NK-92 (cell line): Measurements from ENCODE around the gene SPOCK1.

Experiments
- DNase-seq: peaks from one replicate; lab custom pipeline; 2025; ENCODE audit not compliant: unreplicated experiment; lab: John Stamatoyannopoulos, UW

The SPOCK1 gene

DNA sequence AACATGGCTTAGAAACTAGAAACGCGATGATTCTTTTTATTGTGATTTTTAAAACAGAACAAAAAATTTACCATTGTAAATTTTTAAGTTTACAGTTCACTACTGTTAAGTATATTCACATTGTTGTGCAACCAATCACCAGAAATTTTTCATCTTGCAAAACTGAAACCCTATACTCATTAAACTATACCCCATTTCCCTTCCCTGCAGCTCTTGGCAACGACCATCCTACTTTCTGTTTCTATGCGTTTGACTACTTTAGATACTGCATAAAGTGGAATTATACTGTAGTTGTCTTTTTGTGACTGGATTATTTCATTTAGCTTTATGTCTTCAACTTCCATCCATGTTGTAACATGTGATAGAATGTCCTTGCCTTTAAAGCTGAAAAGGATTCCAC, 52.5 kb downstream of the SPOCK1 start:
- DNase-seq: no peak

GRCh38 chr5:137446151-137446550, 53.0 kb downstream of the SPOCK1 start:
- no peak for DNase-seq

DNA sequence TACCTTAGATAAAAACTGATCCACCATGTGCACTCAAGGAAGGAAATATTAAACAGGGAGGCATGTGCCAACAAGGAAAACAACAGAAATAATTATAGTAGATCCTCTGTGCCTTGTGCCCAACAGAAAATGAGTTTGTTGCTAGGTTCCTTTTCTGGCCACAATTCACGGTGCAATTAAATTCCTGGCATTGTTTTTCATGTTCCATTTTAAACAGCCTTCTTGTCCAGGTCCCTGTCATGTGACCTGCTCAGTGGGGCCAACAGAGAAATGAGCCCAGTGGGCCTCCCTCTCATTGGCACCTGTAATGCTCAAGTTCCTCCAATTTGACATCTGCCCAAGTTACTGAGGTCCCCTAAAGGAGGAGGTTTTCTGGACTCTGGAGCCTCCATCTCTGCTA, 56.5 kb downstream of the SPOCK1 start:
- DNase-seq: no peak

DNA sequence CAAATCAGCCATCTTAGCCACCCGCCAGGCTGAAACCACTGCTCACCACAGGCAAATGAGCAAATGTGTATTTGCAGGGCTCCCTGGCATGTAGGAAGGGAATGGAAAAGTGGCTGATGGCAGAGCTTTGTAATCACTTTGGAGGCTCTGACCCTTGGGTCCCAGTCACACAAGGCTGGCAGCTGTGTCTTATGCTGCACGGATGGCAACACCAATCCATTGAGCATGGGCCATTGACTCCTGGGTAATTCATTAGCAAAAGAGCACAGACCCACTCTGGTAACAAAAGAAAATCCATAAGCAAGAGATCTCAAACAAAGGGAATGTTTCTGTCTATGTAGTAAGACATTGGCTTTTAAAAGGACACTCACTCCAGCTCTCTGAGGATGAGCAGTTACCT, 57.6 kb downstream of the SPOCK1 start:
- no peak for DNase-seq

DNA sequence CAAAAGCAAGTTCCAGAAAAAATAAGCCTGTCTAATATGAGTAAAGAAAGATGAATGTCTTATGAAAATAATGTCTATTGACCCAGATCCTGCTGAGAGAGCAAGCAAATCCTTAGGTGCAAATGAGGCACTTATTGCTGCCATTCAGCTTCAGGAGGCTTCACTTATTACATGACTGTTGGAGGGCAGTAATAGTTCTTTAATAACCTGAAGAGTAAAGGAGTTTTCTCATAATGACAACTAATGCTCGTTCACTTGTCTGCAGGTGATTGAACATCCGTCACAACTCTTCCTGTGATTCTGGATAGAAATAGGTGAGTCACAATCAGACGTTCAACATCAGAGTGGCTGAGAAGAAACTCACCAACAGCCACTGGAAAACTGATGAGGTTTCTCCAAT, 58.3 kb downstream of the SPOCK1 start:
- DNase-seq: no peak

GRCh38 chr5:137439645-137440044, 59.5 kb downstream of the SPOCK1 start:
- no peak for DNase-seq

- no peak for DNase-seq
Measured at GRCh38 chr5:137438932-137439331, 60.2 kb downstream of the SPOCK1 start.

DNA sequence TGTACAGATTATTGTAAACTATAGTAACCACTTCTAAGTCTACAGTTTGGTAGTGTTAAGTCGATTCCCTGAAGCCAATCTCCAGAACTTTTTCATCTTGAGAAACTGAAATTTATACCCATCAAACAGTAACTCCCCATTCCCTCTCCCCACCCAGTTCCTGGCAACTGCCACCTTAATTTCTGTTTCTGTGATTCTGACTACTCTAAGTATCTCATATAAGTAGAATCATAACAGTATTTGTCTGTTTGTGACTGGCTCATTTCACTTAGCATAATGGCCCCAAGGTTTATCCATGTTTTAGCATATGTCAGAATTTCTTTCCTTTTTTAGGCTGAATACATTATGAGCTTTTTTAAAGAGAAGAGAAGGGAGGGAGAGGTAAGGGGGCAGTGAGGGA, 61.4 kb downstream of the SPOCK1 start:
- no peak for DNase-seq

- DNase-seq: no peak
Measured at GRCh38 chr5:137433539-137433938, 65.6 kb downstream of the SPOCK1 start.

DNA sequence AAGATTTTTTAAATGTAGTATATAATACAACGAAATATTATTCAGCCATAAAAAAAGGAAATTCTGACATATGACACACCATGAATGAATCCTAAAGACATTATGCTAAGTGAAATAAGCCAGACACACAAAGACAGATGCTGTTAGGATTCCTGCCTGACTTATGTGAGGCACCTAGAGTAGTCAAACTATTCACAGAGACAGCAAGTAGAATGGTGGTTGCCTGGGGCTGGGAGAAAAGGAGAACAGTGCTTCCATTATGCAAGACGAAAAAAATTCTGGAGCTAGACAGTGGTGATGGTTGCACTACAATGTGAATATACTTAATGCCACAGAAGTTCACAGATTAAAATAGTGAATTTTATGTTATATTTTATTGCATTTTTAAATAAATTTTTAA, 66.8 kb downstream of the SPOCK1 start:
- no peak for DNase-seq

GRCh38 chr5:137431051-137431450, 68.1 kb downstream of the SPOCK1 start:
- DNase-seq: no peak

DNA sequence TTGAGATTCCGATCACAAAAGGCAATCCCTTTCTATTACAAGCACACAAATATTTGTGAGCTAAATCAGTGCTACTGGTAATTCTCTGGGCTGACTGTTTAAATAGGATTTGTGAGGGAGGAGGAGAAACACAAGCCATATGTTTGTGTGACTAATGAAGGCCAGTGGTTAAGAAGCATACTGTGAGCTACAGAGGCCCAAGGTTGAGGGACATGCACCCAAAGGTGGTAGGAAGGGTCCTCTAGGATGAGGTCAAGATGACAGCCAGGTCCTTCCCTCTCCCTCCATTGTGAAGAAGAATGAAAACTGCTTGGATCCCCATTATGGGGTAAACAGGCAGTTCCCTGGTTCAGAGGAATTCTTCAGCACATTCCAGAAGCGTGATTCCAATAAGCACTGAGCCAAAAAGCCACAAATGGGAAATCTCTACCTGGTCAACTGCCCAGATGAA, 83.9 kb downstream of the SPOCK1 start:
- DNase-seq: no peak

DNA sequence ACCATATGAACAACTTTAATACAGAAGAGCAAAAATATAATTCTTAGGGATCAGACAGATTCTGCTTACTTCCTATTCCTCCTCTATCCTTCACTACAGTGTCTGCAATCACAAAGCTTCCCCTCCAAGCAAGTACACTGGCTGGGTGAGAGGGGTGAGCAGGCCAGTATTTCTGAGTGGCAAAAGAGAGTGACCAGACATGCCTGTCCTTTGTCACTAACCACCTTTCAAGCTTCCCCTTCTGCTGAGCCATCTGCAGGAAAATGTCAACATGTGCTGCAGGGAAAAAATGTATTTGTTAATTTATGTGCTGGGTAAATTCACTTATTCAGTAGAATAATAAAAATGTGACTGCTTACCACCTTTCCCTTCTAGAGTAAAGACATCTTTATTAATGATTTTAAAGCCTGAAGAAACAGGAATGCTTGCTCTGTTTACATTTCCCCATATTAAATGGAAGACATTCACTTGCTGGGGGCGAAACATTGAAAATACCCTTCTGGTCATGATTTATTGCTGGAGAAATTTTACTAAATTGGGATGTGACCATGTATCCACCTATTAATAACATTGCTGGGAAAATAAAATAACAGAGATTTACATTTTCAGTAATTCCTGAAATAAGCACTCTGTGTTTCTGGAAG, 84.9 kb downstream of the SPOCK1 start:
- no peak for DNase-seq

DNA sequence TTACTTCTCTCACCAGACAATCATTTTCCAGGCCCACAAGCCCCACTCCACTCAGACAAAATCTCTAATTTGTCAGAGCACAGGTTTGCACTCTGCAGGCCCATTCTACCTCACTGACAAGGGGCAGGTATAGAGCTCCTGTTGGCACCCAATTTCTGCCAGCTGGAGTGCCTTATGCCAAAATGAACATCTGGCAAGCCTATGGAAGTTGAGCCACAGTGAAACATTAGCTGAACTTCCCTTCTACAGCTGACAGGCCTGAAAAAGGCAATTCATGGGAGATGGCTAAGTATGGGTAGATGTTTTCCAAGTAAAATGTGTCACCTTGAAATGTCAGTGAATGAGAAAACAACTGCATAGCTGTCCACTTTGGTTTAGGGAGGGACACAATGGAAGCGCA, 87.0 kb downstream of the SPOCK1 start:
- DNase-seq: no peak

GRCh38 chr5:137410234-137411010, 88.7 kb downstream of the SPOCK1 start:
- DNase-seq: no peak

DNA sequence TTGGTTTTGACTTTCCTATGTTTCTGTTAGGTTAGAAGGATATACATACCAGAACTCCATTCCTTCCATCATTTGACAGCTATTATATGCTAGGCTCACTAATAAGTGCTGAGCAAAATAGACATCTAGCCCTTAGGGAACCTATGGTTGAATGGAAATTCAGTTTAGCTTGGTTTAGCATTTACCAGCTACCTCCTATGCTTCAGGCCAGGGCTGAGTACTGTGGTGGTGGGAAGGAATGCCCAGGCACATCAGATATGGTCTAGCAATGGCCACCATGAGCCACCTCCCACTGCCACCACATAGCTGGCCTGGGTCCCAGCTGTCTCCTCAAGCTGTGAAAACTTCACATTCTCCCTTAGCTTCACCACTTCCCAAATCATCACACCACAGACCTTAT, 89.4 kb downstream of the SPOCK1 start:
- DNase-seq: no peak

GRCh38 chr5:137407090-137407489, 92.0 kb downstream of the SPOCK1 start:
- DNase-seq: no peak

GRCh38 chr5:137405393-137405792, 93.7 kb downstream of the SPOCK1 start:
- DNase-seq: no peak

DNA sequence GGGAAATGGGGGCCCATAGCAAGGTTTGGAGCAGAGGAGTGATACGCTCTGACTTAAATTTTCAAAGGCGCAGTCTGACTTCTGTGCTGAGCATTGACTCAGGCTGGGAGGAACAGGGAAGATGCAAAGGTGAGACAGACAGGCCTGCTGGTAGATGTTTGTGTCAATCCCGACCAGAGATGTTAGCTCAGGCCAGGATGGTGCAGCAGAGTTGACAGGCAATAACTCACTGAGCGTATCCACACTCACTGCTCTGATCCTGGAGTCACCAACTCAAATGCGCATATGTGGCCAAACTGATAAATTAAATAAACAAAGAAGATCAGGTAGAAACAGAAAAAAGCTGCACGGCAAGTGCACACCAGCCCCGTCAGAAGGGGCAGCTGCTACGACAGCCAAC, 95.3 kb downstream of the SPOCK1 start:
- DNase-seq: no peak

- DNase-seq: no peak
Measured at GRCh38 chr5:137402436-137403187, 96.5 kb downstream of the SPOCK1 start.

- no peak for DNase-seq
Measured at GRCh38 chr5:137401946-137402345, 97.2 kb downstream of the SPOCK1 start.

DNA sequence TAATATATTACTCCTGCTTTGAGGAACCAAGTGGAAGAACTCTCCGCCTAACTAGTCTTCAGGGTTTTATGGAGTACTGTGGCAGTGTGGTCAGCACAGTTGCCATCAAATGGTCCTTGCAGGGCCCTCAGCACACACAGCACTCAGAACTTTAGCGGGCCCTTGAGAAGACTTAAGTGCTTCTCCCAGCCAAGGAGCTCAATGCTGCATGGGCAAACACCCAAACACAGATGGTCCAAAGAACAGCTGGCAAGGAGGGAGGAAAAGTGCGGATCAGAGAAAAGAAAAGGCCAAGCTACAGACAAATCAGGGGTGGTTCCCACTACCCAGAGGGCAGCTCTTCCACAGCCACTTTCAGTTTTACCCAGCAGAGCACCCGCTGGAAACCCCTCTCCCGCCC, 98.6 kb downstream of the SPOCK1 start:
- no peak for DNase-seq
